IPS-18a (cell line): Measurements from ENCODE around the gene CGNL1.

Source experiments
- H3K27ac ChIP-seq: one replicate; pipeline ENCODE4 v1.5.1; 2013; ENCODE audit warnings: low read length
- H3K27me3 ChIP-seq: one replicate; pipeline ENCODE4 v1.6.1; 2013; ENCODE audit warnings: mild to moderate bottlenecking, low read length; ENCODE audit not compliant: control insufficient read depth, insufficient read depth
- H3K36me3 ChIP-seq: one replicate; pipeline ENCODE4 v1.6.1; 2013; ENCODE audit warnings: low read depth, low read length; ENCODE audit not compliant: control insufficient read depth
- H3K4me1 ChIP-seq: one replicate; pipeline ENCODE4 v1.6.1; 2013; ENCODE audit warnings: low read depth, low read length; ENCODE audit not compliant: control insufficient read depth
- H3K4me3 ChIP-seq: one replicate; pipeline ENCODE4 v1.5.1; 2013; ENCODE audit warnings: low read length
- H3K9ac ChIP-seq: one replicate; pipeline ENCODE4 v1.6.1; 2013; ENCODE audit warnings: mild to moderate bottlenecking, low read length, moderate library complexity
- H3K9me3 ChIP-seq: one replicate; pipeline ENCODE4 v1.6.1; 2013; ENCODE audit warnings: low read depth, low read length; ENCODE audit not compliant: control insufficient read depth

The CGNL1 gene

DNA sequence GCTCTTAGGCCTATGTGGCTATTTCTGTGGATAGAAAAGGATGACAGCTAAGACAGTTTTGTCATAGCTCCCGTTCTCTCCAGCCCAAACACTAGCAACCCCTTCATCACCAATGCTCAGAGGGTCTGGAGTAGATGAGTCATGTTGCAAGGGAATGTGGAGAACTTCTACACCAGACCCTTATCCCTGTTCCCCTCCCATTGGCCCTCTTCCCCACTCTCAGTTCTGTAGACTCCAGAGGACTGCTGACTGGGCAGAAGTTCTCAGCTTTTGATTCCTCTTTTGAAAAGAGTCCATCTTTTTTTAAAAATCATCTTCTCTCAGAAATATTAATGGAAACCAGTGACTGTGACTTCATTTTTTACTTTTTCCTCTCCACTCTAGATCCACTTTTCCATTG is 213.0 kb downstream of the CGNL1 start:
- no peak overlapping the region for H3K9ac ChIP-seq
- no peak overlapping the region for H3K4me3 ChIP-seq
- no peaks in the 10 kb centered on the region for H3K36me3 ChIP-seq
- H3K4me1 ChIP-seq = no peaks in the 10 kb centered on the region
- no peak overlapping the region for H3K27ac ChIP-seq
- peaks cover 29% of the 10 kb centered on the region for H3K27me3 ChIP-seq
- no peaks in the 10 kb centered on the region for H3K9me3 ChIP-seq

DNA sequence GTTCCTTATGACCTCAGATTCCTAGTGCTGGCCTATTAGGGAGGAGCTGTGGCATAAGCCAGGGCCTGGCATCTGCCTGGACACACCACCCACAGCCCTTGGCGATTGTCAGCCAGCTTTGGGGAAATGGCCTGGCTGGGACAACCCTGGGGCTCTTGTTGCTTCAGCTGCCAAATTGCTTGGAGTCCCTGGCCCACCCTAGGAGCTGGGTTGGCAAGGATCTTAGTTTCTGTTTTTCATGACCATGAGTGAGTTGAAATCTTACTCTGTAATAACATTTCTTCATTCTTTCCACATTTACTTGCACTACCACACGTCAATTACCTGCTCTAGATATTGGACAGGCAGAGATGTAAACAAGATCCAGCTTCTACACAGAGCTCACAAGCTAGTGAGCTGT is 213.4 kb downstream of the CGNL1 start:
- no peak overlapping the region for H3K9ac ChIP-seq
- H3K27ac ChIP-seq = no peak overlapping the region
- H3K36me3 ChIP-seq = no peaks in the 10 kb centered on the region
- no peaks in the 10 kb centered on the region for H3K4me1 ChIP-seq
- no peak overlapping the region for H3K4me3 ChIP-seq
- peaks cover 29% of the 10 kb centered on the region for H3K27me3 ChIP-seq
- no peaks in the 10 kb centered on the region for H3K9me3 ChIP-seq

DNA sequence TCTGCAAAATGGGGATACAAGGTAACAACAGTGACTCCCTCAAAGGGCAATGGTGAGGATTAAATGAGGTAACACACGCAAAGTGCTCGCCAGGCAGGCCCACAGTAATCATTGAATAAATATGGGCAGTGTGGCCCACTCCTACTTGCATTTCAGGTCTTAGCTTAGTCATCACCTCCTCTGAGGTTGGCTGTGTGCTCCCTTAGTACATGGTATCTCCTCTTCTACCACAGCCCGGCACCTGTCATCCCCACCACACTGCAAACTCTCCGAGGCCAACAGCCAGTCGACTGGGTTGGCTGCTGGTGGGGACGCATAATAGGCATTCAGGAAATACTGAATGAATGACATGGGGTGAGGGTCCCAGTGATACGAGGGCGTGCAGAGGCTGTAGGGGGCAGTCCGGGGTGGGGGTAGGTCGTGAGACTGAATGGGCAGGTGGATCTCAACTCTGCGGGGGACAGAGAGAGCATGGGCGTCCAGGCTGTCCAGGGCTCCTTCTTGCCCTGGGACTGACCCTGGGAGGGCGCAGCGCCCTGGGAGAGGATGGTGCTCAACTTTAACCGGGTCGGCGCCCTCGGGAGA is 215.0 kb downstream of the CGNL1 start:
- H3K36me3 ChIP-seq = no peaks in the 10 kb centered on the region
- no peak overlapping the region for H3K27ac ChIP-seq
- peak overlapping the region; percentile 63 for H3K4me3 ChIP-seq
- no peaks in the 10 kb centered on the region for H3K9me3 ChIP-seq
- no peaks in the 10 kb centered on the region for H3K4me1 ChIP-seq
- H3K9ac ChIP-seq = no peak overlapping the region
- peaks cover 29% of the 10 kb centered on the region for H3K27me3 ChIP-seq

- H3K4me3 ChIP-seq = peak within 1 kb of the TSS; percentile 63
- no peak within 1 kb of the TSS for H3K27ac ChIP-seq
- no peak within 1 kb of the TSS for H3K9ac ChIP-seq
Observed at GRCh38 chr15:57591822-57592367, 215.6 kb downstream of the CGNL1 start, which contains the start of gene MYZAP. Gene MYZAP (plus strand): TSS chr15:57591904. CDS start chr15:57592035, 131 bp downstream.

GRCh38 chr15:57592426-57592825 is 216.1 kb downstream of the CGNL1 start:
- Histone ChIP-seq H3K27me3 (peaks cover 29% of the 10 kb centered on the region), H3K4me3 (peak overlapping the region; percentile 63)

More at GRCh38 chr15:57591822-57592367, 215.6 kb downstream of the CGNL1 start, which contains the start of gene MYZAP:
- peaks cover 29% of the 10 kb centered on the region for H3K27me3 ChIP-seq
- no peaks in the 10 kb centered on the region for H3K9me3 ChIP-seq
- no peaks in the 10 kb centered on the region for H3K4me1 ChIP-seq
- no peaks in the 10 kb centered on the region for H3K36me3 ChIP-seq

DNA sequence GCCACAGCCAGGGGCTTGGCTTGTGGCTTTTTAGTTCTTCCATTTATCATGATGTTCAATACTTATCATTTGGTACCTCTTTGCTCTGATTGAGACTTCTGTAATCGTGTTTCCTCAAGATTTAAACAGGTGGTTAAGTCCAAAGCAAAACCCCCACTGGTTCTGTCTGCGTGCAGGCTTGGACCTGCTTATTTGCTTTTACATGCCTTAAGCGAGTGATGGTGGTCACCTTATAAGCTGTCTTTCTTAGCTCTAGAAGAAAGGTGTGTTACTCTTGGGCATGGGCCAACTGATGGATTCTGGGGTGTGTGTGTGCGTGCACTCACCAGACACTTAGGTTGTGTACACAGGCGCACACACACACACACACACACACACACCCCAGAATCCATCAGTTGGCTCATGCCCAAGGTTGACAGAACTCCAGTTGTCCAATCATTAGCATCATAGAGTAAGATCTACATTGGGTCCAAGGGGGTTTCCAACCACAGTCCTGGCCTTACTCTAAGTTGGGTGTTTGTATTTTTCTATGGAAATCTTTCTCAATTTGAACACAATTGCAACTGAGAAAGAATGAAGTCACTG is 216.6 kb downstream of the CGNL1 start:
- H3K4me1 ChIP-seq = no peaks in the 10 kb centered on the region
- H3K27ac ChIP-seq = no peak overlapping the region
- H3K9ac ChIP-seq = no peak overlapping the region
- H3K4me3 ChIP-seq = no peak overlapping the region
- H3K36me3 ChIP-seq = no peaks in the 10 kb centered on the region
- peaks cover 29% of the 10 kb centered on the region for H3K27me3 ChIP-seq
- no peaks in the 10 kb centered on the region for H3K9me3 ChIP-seq

More at GRCh38 chr15:57592426-57592825, 216.1 kb downstream of the CGNL1 start:
- H3K36me3 ChIP-seq = no peaks in the 10 kb centered on the region
- no peak overlapping the region for H3K9ac ChIP-seq
- no peaks in the 10 kb centered on the region for H3K4me1 ChIP-seq
- H3K9me3 ChIP-seq = no peaks in the 10 kb centered on the region
- no peak overlapping the region for H3K27ac ChIP-seq

DNA sequence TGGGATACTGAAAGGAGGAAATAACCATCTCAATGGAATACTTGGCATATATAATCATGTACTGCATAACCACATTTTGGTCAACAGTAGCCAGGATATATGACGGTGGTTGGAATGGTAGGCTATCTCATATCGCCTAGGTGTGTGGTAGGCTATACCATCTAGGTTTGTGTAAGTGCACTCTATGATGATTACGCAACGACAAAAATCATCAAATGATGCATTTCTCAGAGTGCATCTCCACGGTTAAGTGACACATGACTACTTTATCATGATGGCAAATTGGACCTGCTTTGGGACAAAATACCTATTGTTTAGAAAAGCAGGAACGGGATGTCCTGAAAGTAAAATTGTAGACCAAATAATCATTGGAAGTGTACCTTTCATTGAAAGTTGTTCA is 218.2 kb downstream of the CGNL1 start:
- H3K27ac ChIP-seq = no peak overlapping the region
- no peak overlapping the region for H3K4me3 ChIP-seq
- H3K9ac ChIP-seq = no peak overlapping the region
- H3K4me1 ChIP-seq = no peaks in the 10 kb centered on the region
- H3K36me3 ChIP-seq = no peaks in the 10 kb centered on the region
- H3K27me3 ChIP-seq = peaks cover 29% of the 10 kb centered on the region
- H3K9me3 ChIP-seq = no peaks in the 10 kb centered on the region

GRCh38 chr15:57595011-57595866 is 218.9 kb downstream of the CGNL1 start:
- H3K4me1 ChIP-seq = no peaks in the 10 kb centered on the region
- no peak overlapping the region for H3K9ac ChIP-seq
- peaks cover 27% of the 10 kb centered on the region for H3K27me3 ChIP-seq
- H3K4me3 ChIP-seq = no peak overlapping the region
- H3K27ac ChIP-seq = no peak overlapping the region
- no peaks in the 10 kb centered on the region for H3K9me3 ChIP-seq
- H3K36me3 ChIP-seq = no peaks in the 10 kb centered on the region

DNA sequence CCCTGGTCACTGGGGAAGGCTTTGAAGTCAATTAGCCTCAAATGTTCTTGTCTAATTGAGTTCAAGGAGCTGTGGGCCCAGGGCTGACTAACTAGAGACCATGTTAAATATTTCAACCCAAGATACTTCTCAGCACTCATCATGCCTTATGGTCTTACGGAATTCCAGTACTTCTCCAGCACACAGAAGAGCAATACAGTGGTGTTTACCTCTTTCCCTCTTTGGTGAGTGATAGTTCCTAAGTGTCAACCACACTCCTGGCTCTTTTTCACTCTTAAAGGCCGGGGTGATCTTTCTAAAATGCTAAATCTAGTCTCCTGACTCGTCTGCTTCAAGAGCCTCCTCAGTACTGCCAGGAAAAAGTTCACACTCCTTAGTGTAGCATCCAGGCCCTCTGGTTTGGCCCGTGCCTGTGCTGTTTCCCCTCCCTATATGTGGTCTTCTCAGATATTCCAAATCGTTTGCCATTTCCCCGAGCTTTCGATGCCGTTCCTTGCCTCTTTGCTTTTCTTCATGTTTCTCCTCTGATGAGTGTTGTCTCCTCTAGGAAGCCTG is 220.1 kb downstream of the CGNL1 start:
- peaks cover 16% of the 10 kb centered on the region for H3K27me3 ChIP-seq
- H3K4me1 ChIP-seq = no peaks in the 10 kb centered on the region
- no peak overlapping the region for H3K9ac ChIP-seq
- no peak overlapping the region for H3K27ac ChIP-seq
- H3K36me3 ChIP-seq = no peaks in the 10 kb centered on the region
- no peak overlapping the region for H3K4me3 ChIP-seq
- H3K9me3 ChIP-seq = no peaks in the 10 kb centered on the region

GRCh38 chr15:57596978-57597377 is 220.7 kb downstream of the CGNL1 start:
- no peak overlapping the region for H3K27ac ChIP-seq
- H3K4me3 ChIP-seq = no peak overlapping the region
- H3K27me3 ChIP-seq = peaks cover 14% of the 10 kb centered on the region
- H3K9ac ChIP-seq = no peak overlapping the region
- H3K36me3 ChIP-seq = no peaks in the 10 kb centered on the region
- H3K9me3 ChIP-seq = no peaks in the 10 kb centered on the region
- H3K4me1 ChIP-seq = no peaks in the 10 kb centered on the region

DNA sequence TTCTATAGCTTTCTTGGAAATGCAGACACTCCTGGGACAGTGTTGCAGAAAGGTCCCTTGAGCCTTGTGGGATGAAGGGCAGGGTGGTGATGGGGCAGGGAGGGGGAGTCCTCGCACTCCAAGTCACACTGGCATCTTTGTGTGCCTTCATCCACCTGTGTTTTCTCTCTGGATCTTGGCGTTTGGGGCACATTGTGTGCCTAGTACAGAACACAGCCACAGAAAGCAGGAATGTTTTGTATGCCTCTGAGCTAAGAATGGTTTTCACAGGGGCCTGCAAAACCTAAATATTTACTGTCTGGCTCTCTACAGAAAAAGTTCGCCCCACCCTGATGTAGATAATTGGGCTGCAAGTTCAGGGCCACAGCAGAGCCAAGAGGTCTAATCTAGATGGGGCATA is 221.1 kb downstream of the CGNL1 start:
- Histone ChIP-seq H3K9ac (no peak overlapping the region), H3K27ac (no peak overlapping the region), H3K4me1 (no peaks in the 10 kb centered on the region), H3K9me3 (no peaks in the 10 kb centered on the region), H3K27me3 (peaks cover 9% of the 10 kb centered on the region), H3K36me3 (no peaks in the 10 kb centered on the region), H3K4me3 (no peak overlapping the region)
